Measurements from ENCODE around the gene CYP3A7. TPM values are rescaled to one million over a fixed set of nuclear protein-coding genes. Genes with fewer than 3 reads are reported as not detected.

Gene CYP3A7
- total and polyA plus RNA-seq, 2 of the 13 experiments (the other 11 are each of a cell fraction or from before 2014, with no cell fraction given), result 5.8 to 6.4 TPM

- peak; percentile 85 for TF ChIP-seq RCOR2 (CRISPR knock-in tag; IDR thresholded peaks at IDR 0.05)
- TF ChIP-seq, protein P1, sequence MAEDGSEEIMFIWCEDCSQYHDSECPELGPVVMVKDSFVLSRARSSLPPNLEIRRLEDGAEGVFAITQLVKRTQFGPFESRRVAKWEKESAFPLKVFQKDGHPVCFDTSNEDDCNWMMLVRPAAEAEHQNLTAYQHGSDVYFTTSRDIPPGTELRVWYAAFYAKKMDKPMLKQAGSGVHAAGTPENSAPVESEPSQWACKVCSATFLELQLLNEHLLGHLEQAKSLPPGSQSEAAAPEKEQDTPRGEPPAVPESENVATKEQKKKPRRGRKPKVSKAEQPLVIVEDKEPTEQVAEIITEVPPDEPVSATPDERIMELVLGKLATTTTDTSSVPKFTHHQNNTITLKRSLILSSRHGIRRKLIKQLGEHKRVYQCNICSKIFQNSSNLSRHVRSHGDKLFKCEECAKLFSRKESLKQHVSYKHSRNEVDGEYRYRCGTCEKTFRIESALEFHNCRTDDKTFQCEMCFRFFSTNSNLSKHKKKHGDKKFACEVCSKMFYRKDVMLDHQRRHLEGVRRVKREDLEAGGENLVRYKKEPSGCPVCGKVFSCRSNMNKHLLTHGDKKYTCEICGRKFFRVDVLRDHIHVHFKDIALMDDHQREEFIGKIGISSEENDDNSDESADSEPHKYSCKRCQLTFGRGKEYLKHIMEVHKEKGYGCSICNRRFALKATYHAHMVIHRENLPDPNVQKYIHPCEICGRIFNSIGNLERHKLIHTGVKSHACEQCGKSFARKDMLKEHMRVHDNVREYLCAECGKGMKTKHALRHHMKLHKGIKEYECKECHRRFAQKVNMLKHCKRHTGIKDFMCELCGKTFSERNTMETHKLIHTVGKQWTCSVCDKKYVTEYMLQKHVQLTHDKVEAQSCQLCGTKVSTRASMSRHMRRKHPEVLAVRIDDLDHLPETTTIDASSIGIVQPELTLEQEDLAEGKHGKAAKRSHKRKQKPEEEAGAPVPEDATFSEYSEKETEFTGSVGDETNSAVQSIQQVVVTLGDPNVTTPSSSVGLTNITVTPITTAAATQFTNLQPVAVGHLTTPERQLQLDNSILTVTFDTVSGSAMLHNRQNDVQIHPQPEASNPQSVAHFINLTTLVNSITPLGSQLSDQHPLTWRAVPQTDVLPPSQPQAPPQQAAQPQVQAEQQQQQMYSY (CRISPR knock-in tag; IDR thresholded peaks at IDR 0.05), result no peak
- peak; percentile 33; the same call in 1 of the 2 replicates for TF ChIP-seq ZSCAN31 (CRISPR knock-in tag; IDR thresholded peaks at IDR 0.05; ENCODE audit: low read depth)
- no peak for TF ChIP-seq PRMT3 (CRISPR knock-in tag; IDR thresholded peaks at IDR 0.05; ENCODE audit: borderline replicate concordance, low read depth)
- no peak for TF ChIP-seq ZNF207 (IDR thresholded peaks at IDR 0.05; ENCODE audit: borderline replicate concordance)
- peak; percentile 77; the same call in 1 of the 2 replicates for TF ChIP-seq ZNF33B (CRISPR knock-in tag; IDR thresholded peaks at IDR 0.05)
- peak; percentile 52; the same call in 1 of the 2 replicates for TF ChIP-seq ERF (CRISPR knock-in tag; IDR thresholded peaks at IDR 0.05)
- TF ChIP-seq ZHX2 (IDR thresholded peaks at IDR 0.05; ENCODE audit: low read depth), result no peak
- no peak; the same call in 1 of the 2 replicates for TF ChIP-seq ZHX2 (CRISPR knock-in tag; IDR thresholded peaks at IDR 0.05; ENCODE audit: borderline replicate concordance)
- no peak for TF ChIP-seq SP1 (IDR thresholded peaks at IDR 0.05)
- no peak for TF ChIP-seq SP1 (CRISPR knock-in tag; IDR thresholded peaks at IDR 0.05)
- TF ChIP-seq ZNF672 (CRISPR knock-in tag; IDR thresholded peaks at IDR 0.05), result no peak
- TF ChIP-seq ZNF782 (CRISPR knock-in tag; IDR thresholded peaks at IDR 0.05; ENCODE audit: borderline replicate concordance), result no peak
- peak; percentile 51 for TF ChIP-seq SKI (IDR thresholded peaks at IDR 0.05; ENCODE audit: partially characterized antibody)
- no peak for TF ChIP-seq SMARCC2 (IDR thresholded peaks at IDR 0.05)
- TF ChIP-seq ZBTB7A (CRISPR knock-in tag; IDR thresholded peaks at IDR 0.05), result no peak
- TF ChIP-seq ELF1 (CRISPR knock-in tag; IDR thresholded peaks at IDR 0.05), result no peak
- TF ChIP-seq, protein P2, sequence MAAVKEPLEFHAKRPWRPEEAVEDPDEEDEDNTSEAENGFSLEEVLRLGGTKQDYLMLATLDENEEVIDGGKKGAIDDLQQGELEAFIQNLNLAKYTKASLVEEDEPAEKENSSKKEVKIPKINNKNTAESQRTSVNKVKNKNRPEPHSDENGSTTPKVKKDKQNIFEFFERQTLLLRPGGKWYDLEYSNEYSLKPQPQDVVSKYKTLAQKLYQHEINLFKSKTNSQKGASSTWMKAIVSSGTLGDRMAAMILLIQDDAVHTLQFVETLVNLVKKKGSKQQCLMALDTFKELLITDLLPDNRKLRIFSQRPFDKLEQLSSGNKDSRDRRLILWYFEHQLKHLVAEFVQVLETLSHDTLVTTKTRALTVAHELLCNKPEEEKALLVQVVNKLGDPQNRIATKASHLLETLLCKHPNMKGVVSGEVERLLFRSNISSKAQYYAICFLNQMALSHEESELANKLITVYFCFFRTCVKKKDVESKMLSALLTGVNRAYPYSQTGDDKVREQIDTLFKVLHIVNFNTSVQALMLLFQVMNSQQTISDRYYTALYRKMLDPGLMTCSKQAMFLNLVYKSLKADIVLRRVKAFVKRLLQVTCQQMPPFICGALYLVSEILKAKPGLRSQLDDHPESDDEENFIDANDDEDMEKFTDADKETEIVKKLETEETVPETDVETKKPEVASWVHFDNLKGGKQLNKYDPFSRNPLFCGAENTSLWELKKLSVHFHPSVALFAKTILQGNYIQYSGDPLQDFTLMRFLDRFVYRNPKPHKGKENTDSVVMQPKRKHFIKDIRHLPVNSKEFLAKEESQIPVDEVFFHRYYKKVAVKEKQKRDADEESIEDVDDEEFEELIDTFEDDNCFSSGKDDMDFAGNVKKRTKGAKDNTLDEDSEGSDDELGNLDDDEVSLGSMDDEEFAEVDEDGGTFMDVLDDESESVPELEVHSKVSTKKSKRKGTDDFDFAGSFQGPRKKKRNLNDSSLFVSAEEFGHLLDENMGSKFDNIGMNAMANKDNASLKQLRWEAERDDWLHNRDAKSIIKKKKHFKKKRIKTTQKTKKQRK (IDR thresholded peaks at IDR 0.05; ENCODE audit: low read length), result no peak
- TF ChIP-seq ZC3H4 (CRISPR knock-in tag; IDR thresholded peaks at IDR 0.05; ENCODE audit: borderline replicate concordance), result no peak
Observed at GRCh38 chr7:99677648-99678045, 57.3 kb downstream of the CYP3A7 start (continued).
